SK-N-SH (cell line): ENCODE measurements around the gene IL22RA1.

Source experiments
- CTCF ChIP-seq: fragments of 200-600 bp; sonication (generic); IDR thresholded peaks from 2 replicates; pipeline ENCODE4 v1.6.1; 2017; ENCODE audit warnings: antibody characterized with exemption, mild to moderate bottlenecking, moderate library complexity
- EP300 ChIP-seq, 2 experiments: IDR thresholded peaks; 2 replicates each; pipeline versions ENCODE4 v1.4.0 to v1.6.1; 2012; ENCODE audit warnings: borderline replicate concordance in 1 of 2, low read depth in 1 of 2, low read length in 1 of 2
- FOSL2 ChIP-seq: IDR thresholded peaks from 2 replicates; pipeline ENCODE4 v1.4.0; 2012; ENCODE audit warnings: low read depth, mild to moderate bottlenecking, moderate library complexity, borderline replicate concordance
- GABPA ChIP-seq: IDR thresholded peaks from 2 replicates; pipeline ENCODE4 v1.4.0; 2012; ENCODE audit warnings: low read depth, mild to moderate bottlenecking
- MAX ChIP-seq: IDR thresholded peaks from 2 replicates; pipeline ENCODE4 v1.4.0; 2012; ENCODE audit warnings: low read depth
- MXI1 ChIP-seq: IDR thresholded peaks from 2 replicates; pipeline ENCODE4 v1.6.1; 2012; ENCODE audit warnings: mild to moderate bottlenecking, low read depth, low read length, improper control_type of control experiment
- POLR2AphosphoS5 ChIP-seq: IDR thresholded peaks from 2 replicates; pipeline ENCODE4 v1.6.1; 2012; ENCODE audit warnings: low read depth, low read length
- RAD21 ChIP-seq: IDR thresholded peaks from 2 replicates; pipeline ENCODE4 v1.6.1; 2012; ENCODE audit warnings: mild to moderate bottlenecking, low read length
- RCOR1 ChIP-seq: fragments of 150-350 bp; IDR thresholded peaks from 2 replicates; pipeline ENCODE4 v1.6.1; 2017; ENCODE audit warnings: antibody characterized with exemption, low read length
- SIN3A ChIP-seq: IDR thresholded peaks from 2 replicates; pipeline ENCODE4 v1.6.1; 2012; ENCODE audit warnings: low read depth, mild to moderate bottlenecking, low read length, moderate library complexity, borderline replicate concordance
- TAF1 ChIP-seq: IDR thresholded peaks from 2 replicates; pipeline ENCODE4 v1.6.1; 2012; ENCODE audit warnings: low read depth, mild to moderate bottlenecking, low read length, moderate library complexity, borderline replicate concordance
- TEAD4 ChIP-seq: IDR thresholded peaks from 2 replicates; pipeline ENCODE4 v1.4.0; 2012; ENCODE audit warnings: mild to moderate bottlenecking, borderline replicate concordance; ENCODE audit not compliant: insufficient read depth

GRCh38 chr1:24069817-24070216 is 73.1 kb downstream of the IL22RA1 start:
- no peak for TF ChIP-seq TAF1
- no peak for TF ChIP-seq TEAD4
- TF ChIP-seq CTCF: no peak
- no peak for TF ChIP-seq POLR2AphosphoS5
- TF ChIP-seq SIN3A: no peak
- TF ChIP-seq GABPA: no peak
- TF ChIP-seq FOSL2: no peak
- no peak for TF ChIP-seq MXI1
- no peak for TF ChIP-seq EP300 (IDR thresholded peaks at IDR 0.05; ENCODE audit: borderline replicate concordance in 1 of 2, low read depth in 1 of 2, low read length in 1 of 2)
- no peak for TF ChIP-seq RCOR1
- no peak for TF ChIP-seq MAX
- TF ChIP-seq RAD21: no peak
